Measurements from ENCODE around the gene DAPL1. TPM values are rescaled to one million over a fixed set of nuclear protein-coding genes. Genes with fewer than 3 reads are reported as not detected.

The DAPL1 gene
- total and polyA plus RNA-seq, 2 donors (not counting 1 experiment from before 2014, with no cell fraction given) = not detected

- Histone ChIP-seq H3K4me1 (ENCODE audit: control insufficient read depth, extremely low read depth, insufficient read depth, low read length) (no peaks in the 10 kb centered on the region), H3K27me3 (ENCODE audit: control insufficient read depth, insufficient read depth, low read length) (peaks cover 4% of the 10 kb centered on the region), H3K9me3 (ENCODE audit: control insufficient read depth, insufficient read depth, low read depth, low read length) (no peaks in the 10 kb centered on the region), H3K4me3 (replicated peaks in 1 of 4; ENCODE audit: control extremely low read depth in 1 of 4, insufficient read depth in 1 of 4, low read depth in 3 of 4, low read length in 4 of 4) (no peak overlapping the region), H4K20me1 (ENCODE audit: control insufficient read depth, extremely low read depth, insufficient read depth, low read length) (no peaks in the 10 kb centered on the region), H3K9ac (ENCODE audit: insufficient read depth, low read length) (no peak overlapping the region), H3K36me3 (ENCODE audit: control insufficient read depth, insufficient read depth, low read length) (no peaks in the 10 kb centered on the region), H3K79me2 (ENCODE audit: control insufficient read depth, insufficient read depth, low read length) (no peaks in the 10 kb centered on the region), H3K27ac (ENCODE audit: insufficient read depth, low read length) (no peak overlapping the region), H2AFZ (ENCODE audit: low read length) (no peak overlapping the region), H3K4me2 (ENCODE audit: extremely low read depth, insufficient read depth, low read length) (no peak overlapping the region)
- no peak for TF ChIP-seq CTCF (conservative IDR thresholded peaks at IDR 0.05 in 1 of 2, IDR thresholded peaks at IDR 0.05 in 1 of 2; ENCODE audit: low read depth in 1 of 2, low read length in 2 of 2)
- no peak for TF ChIP-seq EZH2 (IDR thresholded peaks at IDR 0.05; ENCODE audit: low read length, missing control alignments)
- no peak for DNase-seq (ENCODE audit: low read depth in 2 of 2)
Measured at GRCh38 chr2:158779621-158780020, 15.5 kb upstream of the DAPL1 start.

DNA sequence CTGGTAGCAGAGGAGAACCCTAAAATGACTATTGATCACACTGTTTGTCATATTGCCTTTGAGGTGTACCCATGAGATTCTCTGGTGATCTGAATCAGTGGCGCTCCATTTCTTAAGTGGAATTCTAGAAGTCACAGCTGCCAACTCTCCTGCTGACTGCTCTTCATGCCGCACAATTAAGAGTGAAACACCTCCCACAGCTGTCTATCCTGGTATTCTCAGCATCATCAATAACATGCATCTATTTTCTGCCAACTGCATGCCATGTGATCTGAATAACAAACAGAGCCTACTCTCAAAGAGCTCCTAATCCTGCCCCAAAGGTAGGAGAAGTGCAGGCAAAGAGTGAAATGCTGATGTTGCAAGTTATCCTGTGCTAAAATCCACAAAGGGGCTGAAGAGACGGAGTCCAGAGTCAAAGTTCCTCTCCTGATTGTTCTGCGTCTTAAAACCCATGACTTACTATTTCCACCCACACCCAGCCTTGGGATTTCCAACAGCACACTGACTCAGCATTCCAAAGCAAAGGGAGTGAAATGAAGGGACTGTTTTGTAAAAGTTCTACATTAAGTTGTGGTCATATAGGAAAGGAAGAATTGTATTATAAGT is 13.7 kb upstream of the DAPL1 start:
- H3K4me2 ChIP-seq (ENCODE audit: extremely low read depth, insufficient read depth, low read length) = no peak overlapping the region
- peak; percentile 45 to 87 for DNase-seq (ENCODE audit: low read depth in 2 of 2)

DNA sequence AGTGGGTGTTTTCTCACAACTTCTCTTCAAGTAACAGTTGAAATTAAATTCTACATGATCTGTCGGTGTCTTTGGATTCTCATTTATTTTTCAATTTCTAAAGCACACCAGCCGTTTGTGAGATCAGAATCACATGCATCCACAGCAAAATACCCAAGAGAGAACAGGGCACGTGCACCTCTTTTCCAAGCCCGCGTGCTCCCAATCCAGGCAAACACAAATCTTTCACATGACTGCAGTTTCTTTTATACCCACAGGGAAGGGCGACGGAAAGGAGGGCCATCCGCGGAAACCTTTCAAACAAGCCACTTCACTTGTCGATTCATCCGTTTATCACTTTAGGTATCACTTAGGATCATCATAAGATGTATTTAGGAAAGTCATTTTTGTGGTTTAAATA is 13.0 kb upstream of the DAPL1 start:
- H3K4me3 ChIP-seq (replicated peaks in 1 of 4; ENCODE audit: control extremely low read depth in 1 of 4, insufficient read depth in 1 of 4, low read depth in 3 of 4, low read length in 4 of 4) = no peak overlapping the region
- H3K9me3 ChIP-seq (ENCODE audit: control insufficient read depth, insufficient read depth, low read depth, low read length) = no peaks in the 10 kb centered on the region
- DNase-seq (ENCODE audit: low read depth in 2 of 2) = peak in 1 of 2 donors; percentile 18
- H3K9ac ChIP-seq (ENCODE audit: insufficient read depth, low read length) = no peak overlapping the region
- no peaks in the 10 kb centered on the region for H4K20me1 ChIP-seq (ENCODE audit: control insufficient read depth, extremely low read depth, insufficient read depth, low read length)
- no peaks in the 10 kb centered on the region for H3K36me3 ChIP-seq (ENCODE audit: control insufficient read depth, insufficient read depth, low read length)
- H3K79me2 ChIP-seq (ENCODE audit: control insufficient read depth, insufficient read depth, low read length) = no peaks in the 10 kb centered on the region
- no peak for TF ChIP-seq CTCF (conservative IDR thresholded peaks at IDR 0.05 in 1 of 2, IDR thresholded peaks at IDR 0.05 in 1 of 2; ENCODE audit: low read depth in 1 of 2, low read length in 2 of 2)
- TF ChIP-seq EZH2 (IDR thresholded peaks at IDR 0.05; ENCODE audit: low read length, missing control alignments) = no peak
- no peaks in the 10 kb centered on the region for H3K4me1 ChIP-seq (ENCODE audit: control insufficient read depth, extremely low read depth, insufficient read depth, low read length)
- no peak overlapping the region for H2AFZ ChIP-seq (ENCODE audit: low read length)
- peaks cover 4% of the 10 kb centered on the region for H3K27me3 ChIP-seq (ENCODE audit: control insufficient read depth, insufficient read depth, low read length)
- no peak overlapping the region for H3K27ac ChIP-seq (ENCODE audit: insufficient read depth, low read length)
- no peak overlapping the region for H3K4me2 ChIP-seq (ENCODE audit: extremely low read depth, insufficient read depth, low read length)

More for the DNA sequence above, 13.7 kb upstream of the DAPL1 start:
- Histone ChIP-seq H3K27me3 (ENCODE audit: control insufficient read depth, insufficient read depth, low read length) (peaks cover 4% of the 10 kb centered on the region), H3K4me3 (replicated peaks in 1 of 4; ENCODE audit: control extremely low read depth in 1 of 4, insufficient read depth in 1 of 4, low read depth in 3 of 4, low read length in 4 of 4) (no peak overlapping the region), H3K79me2 (ENCODE audit: control insufficient read depth, insufficient read depth, low read length) (no peaks in the 10 kb centered on the region), H3K9me3 (ENCODE audit: control insufficient read depth, insufficient read depth, low read depth, low read length) (no peaks in the 10 kb centered on the region), H4K20me1 (ENCODE audit: control insufficient read depth, extremely low read depth, insufficient read depth, low read length) (no peaks in the 10 kb centered on the region), H2AFZ (ENCODE audit: low read length) (no peak overlapping the region), H3K27ac (ENCODE audit: insufficient read depth, low read length) (no peak overlapping the region), H3K9ac (ENCODE audit: insufficient read depth, low read length) (no peak overlapping the region), H3K36me3 (ENCODE audit: control insufficient read depth, insufficient read depth, low read length) (no peaks in the 10 kb centered on the region), H3K4me1 (ENCODE audit: control insufficient read depth, extremely low read depth, insufficient read depth, low read length) (no peaks in the 10 kb centered on the region)
- TF ChIP-seq CTCF (conservative IDR thresholded peaks at IDR 0.05 in 1 of 2, IDR thresholded peaks at IDR 0.05 in 1 of 2; ENCODE audit: low read depth in 1 of 2, low read length in 2 of 2) (no peak), EZH2 (IDR thresholded peaks at IDR 0.05; ENCODE audit: low read length, missing control alignments) (no peak)

Measured in fibroblast of lung (primary cell).